Activated T-cell treated with anti-CD3 and anti-CD28 coated beads, Interleukin-2, amount 50 U/mL, for 24 hours (primary cell): Measurements from ENCODE around the gene MAPK4.
"Not testable (repeated sequence)": the region's sequence is repeated elsewhere in the genome, so short reads cannot be mapped to it uniquely, and the experiment has no call there.

Experiments used
- DNase-seq: peaks from one replicate; pipeline ENCODE4 v3.0.0-alpha.2; 2020
- H3K27ac Mint-ChIP-seq: 2 replicates; pipeline ENCODE4 v1.8.0; 2020; ENCODE audit warnings: mild to moderate bottlenecking, mixed read lengths
- H3K27me3 Mint-ChIP-seq: 2 replicates; pipeline ENCODE4 v1.8.0; 2020; ENCODE audit warnings: mixed read lengths
- H3K36me3 Mint-ChIP-seq: 2 replicates; pipeline ENCODE4 v1.8.0; 2020; ENCODE audit warnings: low read depth, mixed read lengths
- H3K4me1 Mint-ChIP-seq: 2 replicates; pipeline ENCODE4 v1.8.0; 2020; ENCODE audit warnings: low read depth, mixed read lengths
- H3K4me3 Mint-ChIP-seq: 2 replicates; pipeline ENCODE4 v1.8.0; 2020; ENCODE audit warnings: mild to moderate bottlenecking, moderate library complexity, mixed read lengths
- H3K9me3 Mint-ChIP-seq: 2 replicates; pipeline ENCODE4 v1.8.0; 2020; ENCODE audit warnings: mixed read lengths

Gene MAPK4

DNA sequence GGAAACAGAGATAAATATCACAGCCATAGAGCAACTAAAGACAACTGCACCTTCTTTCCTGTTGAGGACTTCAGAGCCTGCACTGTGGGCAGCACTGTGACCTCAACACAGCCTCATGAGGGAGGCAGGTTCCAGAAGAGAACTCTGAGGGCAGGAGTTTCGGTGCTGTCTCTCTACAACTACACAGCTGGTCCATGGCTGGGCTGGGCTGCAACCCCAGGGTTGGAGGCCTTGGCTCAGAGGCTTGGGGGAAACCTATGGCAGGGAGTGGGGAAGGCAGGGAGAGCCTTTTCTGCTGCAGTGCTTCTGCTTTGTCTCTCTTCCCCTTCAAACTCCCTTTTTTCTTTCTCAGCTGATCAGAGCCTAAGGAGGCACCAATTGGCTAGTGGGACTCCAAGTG, 193.4 kb downstream of the MAPK4 start:
- no peak overlapping the region for H3K27ac Mint-ChIP-seq
- H3K9me3 Mint-ChIP-seq, result no peaks in the 10 kb centered on the region
- H3K27me3 Mint-ChIP-seq, result peaks cover 56% of the 10 kb centered on the region
- no peak overlapping the region for H3K4me3 Mint-ChIP-seq
- H3K4me1 Mint-ChIP-seq, result no peaks in the 10 kb centered on the region
- no peaks in the 10 kb centered on the region for H3K36me3 Mint-ChIP-seq
- DNase-seq, result no peak

GRCh38 chr18:50754297-50754696, 194.4 kb downstream of the MAPK4 start:
- H3K4me1 Mint-ChIP-seq, result no peaks in the 10 kb centered on the region
- H3K36me3 Mint-ChIP-seq, result no peaks in the 10 kb centered on the region
- peaks cover 50% of the 10 kb centered on the region for H3K27me3 Mint-ChIP-seq
- no peak for DNase-seq
- no peak overlapping the region for H3K27ac Mint-ChIP-seq
- H3K4me3 Mint-ChIP-seq, result no peak overlapping the region
- H3K9me3 Mint-ChIP-seq, result no peaks in the 10 kb centered on the region

GRCh38 chr18:50757358-50757757, 197.5 kb downstream of the MAPK4 start:
- Mint-ChIP-seq H3K27ac (no peak overlapping the region), H3K27me3 (peaks cover 33% of the 10 kb centered on the region), H3K4me3 (no peak overlapping the region), H3K9me3 (no peaks in the 10 kb centered on the region), H3K36me3 (no peaks in the 10 kb centered on the region), H3K4me1 (no peaks in the 10 kb centered on the region)
- no peak for DNase-seq

DNA sequence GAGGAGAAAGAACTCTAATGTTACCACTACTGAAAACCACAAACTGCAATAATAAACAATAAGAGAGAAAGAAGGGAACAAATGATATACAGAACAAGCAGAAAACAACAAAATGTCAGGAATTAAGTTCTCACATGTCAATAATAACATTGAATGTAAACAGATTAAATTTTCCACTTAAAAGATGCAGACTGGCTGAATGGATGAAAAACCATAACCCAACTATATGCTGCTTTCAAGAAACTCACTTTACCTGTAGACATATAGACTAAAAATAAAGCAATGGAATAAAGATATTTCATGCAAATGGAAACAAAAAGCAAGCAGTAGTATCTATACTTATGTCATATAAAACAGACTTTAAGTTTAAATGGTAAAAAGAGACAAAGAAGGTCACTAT, 209.6 kb downstream of the MAPK4 start:
- Mint-ChIP-seq H3K27ac (no peak overlapping the region), H3K27me3 (peaks cover 33% of the 10 kb centered on the region), H3K9me3 (peaks cover 35% of the 10 kb centered on the region), H3K4me1 (no peaks in the 10 kb centered on the region), H3K4me3 (no peak overlapping the region), H3K36me3 (no peaks in the 10 kb centered on the region)
- no peak for DNase-seq

DNA sequence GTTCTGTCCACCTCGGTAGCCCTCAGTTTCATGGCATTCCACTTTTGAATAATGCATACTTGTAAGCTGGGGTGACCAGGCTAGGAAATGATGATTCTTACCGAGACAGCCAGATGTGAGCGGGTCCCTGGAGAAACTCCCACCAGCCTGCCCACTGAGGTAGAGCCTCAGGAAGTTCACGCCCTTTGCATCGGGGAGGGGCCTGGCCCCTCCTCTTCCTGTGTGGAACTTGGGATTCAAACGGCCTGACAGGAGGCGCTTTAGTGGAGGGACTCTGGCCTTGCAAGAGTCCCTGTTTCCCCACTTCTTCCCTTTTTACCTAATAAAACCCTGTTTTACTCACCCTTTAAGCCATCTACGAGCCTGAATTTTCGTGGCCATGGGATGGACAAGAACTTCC, 215.3 kb downstream of the MAPK4 start:
- DNase-seq, result no peak
- Mint-ChIP-seq H3K4me1 (no peaks in the 10 kb centered on the region), H3K27ac (no peak overlapping the region), H3K36me3 (no peaks in the 10 kb centered on the region), H3K9me3 (peaks cover 6% of the 10 kb centered on the region), H3K27me3 (peaks cover 20% of the 10 kb centered on the region), H3K4me3 (no peak overlapping the region)

GRCh38 chr18:50775726-50776125, 215.8 kb downstream of the MAPK4 start:
- H3K27me3 Mint-ChIP-seq, result peaks cover 19% of the 10 kb centered on the region
- H3K36me3 Mint-ChIP-seq, result no peaks in the 10 kb centered on the region
- H3K9me3 Mint-ChIP-seq, result peaks cover under 1% of the 10 kb centered on the region
- no peak overlapping the region for H3K27ac Mint-ChIP-seq
- no peaks in the 10 kb centered on the region for H3K4me1 Mint-ChIP-seq
- no peak overlapping the region for H3K4me3 Mint-ChIP-seq
- no peak for DNase-seq

GRCh38 chr18:50776383-50776782, 216.5 kb downstream of the MAPK4 start:
- no peak overlapping the region for H3K27ac Mint-ChIP-seq
- no peaks in the 10 kb centered on the region for H3K4me1 Mint-ChIP-seq
- DNase-seq, result no peak
- H3K36me3 Mint-ChIP-seq, result no peaks in the 10 kb centered on the region
- no peak overlapping the region for H3K4me3 Mint-ChIP-seq
- H3K27me3 Mint-ChIP-seq, result peaks cover 23% of the 10 kb centered on the region
- no peaks in the 10 kb centered on the region for H3K9me3 Mint-ChIP-seq

DNA sequence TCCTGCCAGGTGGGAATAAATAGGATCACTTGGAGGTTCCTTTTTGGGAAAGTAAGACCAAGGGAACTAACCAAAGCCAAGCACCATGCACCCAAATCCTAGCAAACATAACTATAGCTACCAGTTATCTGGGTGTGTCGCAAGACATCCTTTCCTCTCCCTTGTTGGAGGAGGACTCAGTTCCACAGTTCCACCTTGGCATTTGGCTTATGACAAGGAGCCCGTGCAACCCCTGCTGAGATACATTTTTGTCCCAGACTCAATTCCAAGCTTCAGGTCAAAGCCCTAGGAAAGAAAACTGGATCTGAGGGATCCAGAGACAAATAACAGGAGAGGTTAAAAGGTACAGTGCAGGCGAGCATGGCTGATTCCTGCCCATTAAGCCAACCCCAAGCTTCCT, 219.1 kb downstream of the MAPK4 start:
- H3K36me3 Mint-ChIP-seq, DNase-seq, H3K4me1 Mint-ChIP-seq, H3K9me3 Mint-ChIP-seq, H3K27ac Mint-ChIP-seq, H3K4me3 Mint-ChIP-seq: not testable (repeated sequence)
- peaks cover 19% of the 10 kb centered on the region for H3K27me3 Mint-ChIP-seq
